Endothelial cell of umbilical vein (primary cell): ENCODE measurements around the gene SDK2. TPM values are rescaled to one million over a fixed set of nuclear protein-coding genes. Genes with fewer than 3 reads are reported as not detected.

Experiments
- BruUV-seq: library from RNA; stranded (reverse); fragments of 400-500 nt; replicated peaks from 2 replicates; lab custom pipeline; 2021; lab: Mats Ljungman, UMichigan
- CTCF ChIA-PET: fragments of 300-600, 350-600 bp; sonication (Branson Sonifier 250); formaldehyde crosslinking; loops from one replicate; lab custom pipeline; 2021; ENCODE audit warnings: antibody characterized with exemption, inconsistent platforms; lab: Charles Lee
- POLR2A ChIA-PET: fragments of 300-600, 350-600 bp; sonication (Branson Sonifier 250); formaldehyde crosslinking; loops from one replicate; lab custom pipeline; 2021; ENCODE audit warnings: antibody characterized with exemption, inconsistent platforms; lab: Charles Lee
- DNase-seq: peaks from one replicate; pipeline ENCODE4 v3.0.0-alpha.2; 2011; ENCODE audit warnings: low read depth, low spot score
- FAIRE-seq: peaks from 2 replicates; lab custom pipeline; 2011; peaks lifted over from hg19 to GRCh38; lab: Jason Lieb, UNC
- H2AFZ ChIP-seq: 2 replicates; pipeline ENCODE4 v1.6.0; 2012; ENCODE audit warnings: low read depth, low read length, control low read depth, inconsistent platforms
- H3K27ac ChIP-seq: 2 replicates; pipeline ENCODE4 v1.5.1; 2011; ENCODE audit warnings: low read depth, mild to moderate bottlenecking, control low read depth, low read length, moderate library complexity; ENCODE audit not compliant: insufficient read depth
- H3K27me3 ChIP-seq, 2 experiments: 2 replicates each; pipeline versions ENCODE4 v1.6.0 to v1.6.1; 2011; ENCODE audit warnings: low read length in 2 of 2, mixed read lengths in 1 of 2; ENCODE audit not compliant: control insufficient read depth in 2 of 2, insufficient read depth in 2 of 2
- H3K36me3 ChIP-seq, 2 experiments: 2 replicates in 1 of 2; 3 replicates in 1 of 2; pipeline ENCODE4 v1.5.1; 2011; ENCODE audit warnings: low read length in 2 of 2, mild to moderate bottlenecking in 1 of 2, moderate library complexity in 1 of 2; ENCODE audit not compliant: control insufficient read depth in 2 of 2, insufficient read depth in 2 of 2; ENCODE audit errors: extremely low read depth in 1 of 2
- H3K4me1 ChIP-seq: 3 replicates; pipeline ENCODE4 v1.5.1; 2011; ENCODE audit warnings: mild to moderate bottlenecking, low read length; ENCODE audit not compliant: control insufficient read depth, insufficient read depth; ENCODE audit errors: extremely low read depth
- H3K4me2 ChIP-seq: 2 replicates; pipeline ENCODE4 v1.6.1; 2011; ENCODE audit warnings: low read length, control low read depth, mixed read lengths; ENCODE audit not compliant: insufficient read depth
- H3K4me3 ChIP-seq, 3 experiments: fragments of 200-600 bp in 1 of 3; sonication (generic), shearing (Covaris generic) in 1 of 3; replicated peaks in 1 of 3; 2 replicates each; pipeline ENCODE4 v1.5.1; 2011 to 2016; ENCODE audit warnings: control low read depth in 3 of 3, low read length in 3 of 3, mild to moderate bottlenecking in 2 of 3, inconsistent platforms in 1 of 3, low read depth in 1 of 3, moderate library complexity in 1 of 3; ENCODE audit not compliant: insufficient read depth in 1 of 3
- H3K79me2 ChIP-seq: 2 replicates; pipeline ENCODE4 v1.6.0; 2012; ENCODE audit warnings: low read length, inconsistent platforms; ENCODE audit not compliant: control insufficient read depth, insufficient read depth
- H3K9ac ChIP-seq: replicated peaks from 2 replicates; pipeline ENCODE3; 2011; ENCODE audit warnings: low read length, control low read depth; ENCODE audit not compliant: insufficient read depth; ENCODE audit errors: extremely low read depth
- H3K9me1 ChIP-seq: replicated peaks from 3 replicates; pipeline ENCODE4 v1.6.0; 2011; ENCODE audit warnings: mild to moderate bottlenecking, low read length; ENCODE audit not compliant: control insufficient read depth, insufficient read depth; ENCODE audit errors: extremely low read depth
- H3K9me3 ChIP-seq: replicated peaks from 2 replicates; pipeline ENCODE4 v1.5.1; 2012; ENCODE audit warnings: low read length, inconsistent platforms; ENCODE audit not compliant: control insufficient read depth, insufficient read depth
- H4K20me1 ChIP-seq: replicated peaks from 2 replicates; pipeline ENCODE3; 2011; ENCODE audit warnings: mild to moderate bottlenecking, low read length; ENCODE audit not compliant: control insufficient read depth, insufficient read depth; ENCODE audit errors: extremely low read depth
- EZH2 ChIP-seq: IDR thresholded peaks from 2 replicates; pipeline ENCODE4 v1.6.1; 2012; ENCODE audit warnings: borderline replicate concordance, low read depth, mild to moderate bottlenecking, moderate library complexity, low read length, inconsistent platforms; ENCODE audit not compliant: severe bottlenecking
- FOS ChIP-seq: IDR thresholded peaks from 2 replicates; pipeline ENCODE4 v1.6.1; 2011; ENCODE audit warnings: mild to moderate bottlenecking, low read length, moderate library complexity, borderline replicate concordance; ENCODE audit not compliant: insufficient read depth
- GATA2 ChIP-seq: IDR thresholded peaks from 2 replicates; pipeline ENCODE4 v1.7.0; 2011; ENCODE audit warnings: low read depth, mild to moderate bottlenecking, moderate library complexity, mixed read lengths, low read length; ENCODE audit not compliant: insufficient read length, insufficient read depth
- JUN ChIP-seq: IDR thresholded peaks from 2 replicates; pipeline ENCODE4 v1.6.1; 2011; ENCODE audit warnings: borderline replicate concordance, low read depth; ENCODE audit not compliant: insufficient read length, insufficient read depth
- MYC ChIP-seq: IDR thresholded peaks from one replicate; pipeline ENCODE4 v1.6.1; 2011; ENCODE audit warnings: mild to moderate bottlenecking, low read depth, low read length
- POLR2A ChIP-seq: IDR thresholded peaks from 2 replicates; pipeline ENCODE4 v1.6.1; 2012; ENCODE audit warnings: low read depth, mild to moderate bottlenecking, control low read depth, low read length
- POLR2AphosphoS5 ChIP-seq: IDR thresholded peaks from 2 replicates; pipeline ENCODE4 v1.6.1; 2012; ENCODE audit warnings: low read depth, mild to moderate bottlenecking, control low read depth, low read length, moderate library complexity; ENCODE audit not compliant: insufficient read depth
- dilution Hi-C: fragments of 300-500 bp; cut with MboI; formaldehyde crosslinking; loops from one replicate; pipeline ENCODE4 v1.15.0; 2019; ENCODE audit warnings: low sequenced_read_pairs; ENCODE audit not compliant: extremely low pct_ligation_motif_present
- intact Hi-C: fragments of 100-400 bp; cut with micrococcal nuclease; formaldehyde crosslinking; loops from one replicate; pipeline ENCODE4 v1.10.0; 2022
- polyA plus RNA-seq, 4 experiments: library from polyadenylated mRNA; depleted of rRNA in 3 of 4; stranded (reverse) in 3 of 4; unstranded in 1 of 4; fragments of >200 nt; gene quantifications; 2 replicates each; pipeline versions ENCODE4 v1.2.1 to v1.2.3, GENCODE V29; 2011 to 2012; ENCODE audit warnings: missing spikeins in 1 of 4
- total RNA-seq: library from RNA; stranded (reverse); gene quantifications from 2 replicates; pipeline ENCODE4 v1.2.3, GENCODE V29; 2021
- TF ChIP-seq, protein P1 (sequence below): IDR thresholded peaks from 2 replicates; pipeline ENCODE4 v1.6.1; 2011; ENCODE audit not compliant: insufficient read depth, insufficient read length
- TF ChIP-seq, protein P2 (sequence below), 2 donors: IDR thresholded peaks; 1 replicate in 1 of 2; 2 replicates in 1 of 2; pipeline ENCODE4 v1.5.1; 2011; ENCODE audit warnings: low read length in 2 of 2, mild to moderate bottlenecking in 2 of 2, moderate library complexity in 2 of 2, control low read depth in 1 of 2, inconsistent platforms in 1 of 2, low read depth in 1 of 2; ENCODE audit not compliant: insufficient read depth in 1 of 2; ENCODE audit errors: extremely low read depth in 1 of 2

The SDK2 gene
- total and polyA plus RNA-seq, 2 donors (not counting 3 experiments of a cell fraction or from before 2014, with no cell fraction given) = not detected

DNA sequence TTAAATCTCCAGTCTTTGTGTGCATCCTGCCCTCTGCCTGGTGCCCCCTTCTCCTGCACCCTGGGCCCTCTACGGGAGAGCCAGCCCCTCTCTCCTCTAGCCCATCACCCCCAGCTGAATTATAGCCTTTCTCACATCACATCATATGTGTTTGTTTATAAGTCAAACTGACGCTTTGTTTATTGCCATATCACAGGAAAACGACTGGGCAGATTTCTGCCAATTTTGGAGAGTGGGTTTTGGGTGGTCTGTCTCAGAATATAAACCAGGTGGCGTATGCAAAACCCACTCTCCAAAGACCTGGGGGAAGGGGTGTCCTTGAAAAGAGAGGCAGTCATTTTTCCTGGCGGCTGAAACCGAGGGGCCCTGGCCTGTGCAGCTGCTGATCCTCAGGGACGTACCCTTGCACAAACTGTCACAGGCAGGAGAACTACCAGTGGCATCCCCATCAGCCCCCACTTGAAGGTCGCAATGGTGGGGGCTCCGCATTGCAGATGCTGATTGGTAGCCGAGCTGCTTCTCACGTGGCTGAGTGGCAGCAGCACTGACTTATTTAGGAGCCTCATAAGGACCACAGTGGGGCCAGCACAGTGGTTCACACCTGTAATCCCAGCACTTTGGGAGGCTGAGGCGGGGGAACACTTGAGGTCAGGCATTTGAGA, 297.6 kb downstream of the SDK2 start:
- Histone ChIP-seq H3K4me2 (no peak overlapping the region), H3K9ac (no peak overlapping the region), H3K36me3 (no peaks in the 10 kb centered on the region), H3K4me3 (no peak overlapping the region), H3K27me3 (no peaks in the 10 kb centered on the region), H3K4me1 (peaks cover 8% of the 10 kb centered on the region), H3K27ac (no peak overlapping the region), H3K9me3 (no peaks in the 10 kb centered on the region), H2AFZ (no peak overlapping the region), H3K79me2 (no peaks in the 10 kb centered on the region), H3K9me1 (no peaks in the 10 kb centered on the region), H4K20me1 (no peaks in the 10 kb centered on the region)
- CTCF ChIA-PET = interaction anchor here (1.5 to 2.2 kb wide), 2 partner anchors 23 to 857 kb away, joined by 4 to 9 read pairs; partner anchors contain the start of gene RPL38
- dilution Hi-C loops = no loop called here
- FAIRE-seq (no peak), DNase-seq (no peak)
- intact Hi-C loops = no loop called here
- TF ChIP-seq POLR2AphosphoS5 (no peak), EZH2 (no peak), MYC (no peak), POLR2A (no peak), FOS (no peak), JUN (no peak), GATA2 (no peak)
- TF ChIP-seq, protein P1, sequence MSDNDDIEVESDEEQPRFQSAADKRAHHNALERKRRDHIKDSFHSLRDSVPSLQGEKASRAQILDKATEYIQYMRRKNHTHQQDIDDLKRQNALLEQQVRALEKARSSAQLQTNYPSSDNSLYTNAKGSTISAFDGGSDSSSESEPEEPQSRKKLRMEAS = no peak
- TF ChIP-seq, protein P2, sequence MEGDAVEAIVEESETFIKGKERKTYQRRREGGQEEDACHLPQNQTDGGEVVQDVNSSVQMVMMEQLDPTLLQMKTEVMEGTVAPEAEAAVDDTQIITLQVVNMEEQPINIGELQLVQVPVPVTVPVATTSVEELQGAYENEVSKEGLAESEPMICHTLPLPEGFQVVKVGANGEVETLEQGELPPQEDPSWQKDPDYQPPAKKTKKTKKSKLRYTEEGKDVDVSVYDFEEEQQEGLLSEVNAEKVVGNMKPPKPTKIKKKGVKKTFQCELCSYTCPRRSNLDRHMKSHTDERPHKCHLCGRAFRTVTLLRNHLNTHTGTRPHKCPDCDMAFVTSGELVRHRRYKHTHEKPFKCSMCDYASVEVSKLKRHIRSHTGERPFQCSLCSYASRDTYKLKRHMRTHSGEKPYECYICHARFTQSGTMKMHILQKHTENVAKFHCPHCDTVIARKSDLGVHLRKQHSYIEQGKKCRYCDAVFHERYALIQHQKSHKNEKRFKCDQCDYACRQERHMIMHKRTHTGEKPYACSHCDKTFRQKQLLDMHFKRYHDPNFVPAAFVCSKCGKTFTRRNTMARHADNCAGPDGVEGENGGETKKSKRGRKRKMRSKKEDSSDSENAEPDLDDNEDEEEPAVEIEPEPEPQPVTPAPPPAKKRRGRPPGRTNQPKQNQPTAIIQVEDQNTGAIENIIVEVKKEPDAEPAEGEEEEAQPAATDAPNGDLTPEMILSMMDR (IDR thresholded peaks at IDR 0.05; ENCODE audit: extremely low read depth in 1 of 2, insufficient read depth in 1 of 2, low read depth in 1 of 2, low read length in 2 of 2) = no peak
- POLR2A ChIA-PET = no interaction called here
- BruUV-seq = no TSS peak
